HCT116 (cell line): ENCODE measurements around the gene CCSAP.

ENCODE experiments used
- ELF1 ChIP-seq: IDR thresholded peaks from 2 replicates; pipeline ENCODE4 v1.6.1; 2012; ENCODE audit warnings: low read depth, borderline replicate concordance
- EZH2phosphoT487 ChIP-seq: fragments of 200-600 bp; IDR thresholded peaks from 2 replicates; pipeline ENCODE4 v1.6.1; 2018; ENCODE audit warnings: antibody characterized with exemption, borderline replicate concordance
- JUND ChIP-seq: IDR thresholded peaks from 2 replicates; pipeline ENCODE4 v1.6.1; 2012
- POLR2A ChIP-seq: IDR thresholded peaks from 2 replicates; pipeline ENCODE4 v1.7.0; 2011; ENCODE audit warnings: borderline replicate concordance; ENCODE audit not compliant: insufficient read depth, insufficient read length; ENCODE audit errors: extremely low read depth
- ZNF274 ChIP-seq: fragments of 200-500 bp; sonication (Bioruptor generic); IDR thresholded peaks from 2 replicates; pipeline ENCODE4 v1.6.1; 2014; ENCODE audit warnings: mild to moderate bottlenecking, low read depth, low read length, inconsistent platforms

- TF ChIP-seq EZH2phosphoT487 (no peak), ZNF274 (no peak), JUND (no peak), ELF1 (no peak), POLR2A (no peak)
These were observed 33.8 kb downstream of the CCSAP start for GRCh38 chr1:229309074-229309473.
